ENCODE results near the gene TMEM235.

DNA sequence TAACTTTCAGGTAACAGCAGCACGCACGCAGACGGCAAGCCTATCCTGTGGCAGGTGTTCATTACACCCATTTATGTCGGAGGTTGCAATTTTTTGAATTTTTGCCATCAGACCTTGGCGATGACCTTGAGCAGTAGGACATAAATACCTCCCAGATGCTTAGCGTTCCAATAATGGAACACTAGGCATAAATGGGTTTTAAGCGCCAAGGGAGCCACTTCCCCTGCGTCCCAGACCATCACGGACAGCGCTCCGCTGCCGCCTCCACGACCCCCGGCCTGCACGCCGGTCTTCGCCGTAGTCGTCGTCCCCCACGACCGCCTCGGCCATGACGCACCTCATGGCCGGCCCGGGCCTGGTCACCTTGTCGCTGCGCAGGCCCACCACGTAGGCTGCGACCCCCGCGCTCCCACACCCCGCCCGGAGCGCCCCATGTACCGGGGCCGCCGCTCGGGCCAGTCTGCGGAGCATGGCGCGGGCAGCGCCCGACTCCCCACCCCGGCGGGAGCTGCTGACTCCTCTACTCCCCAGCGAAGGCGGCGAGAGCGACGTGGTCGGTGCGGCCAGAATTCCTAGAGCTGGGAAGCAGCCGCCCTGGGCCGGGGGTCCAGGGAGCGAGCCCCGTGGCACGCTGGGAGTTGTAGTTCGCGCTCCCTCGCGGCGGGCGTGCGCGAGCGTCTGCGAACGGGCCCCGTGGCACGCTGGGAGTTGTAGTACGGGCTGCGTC, 22.7 kb downstream of the TMEM235 start:
- TF ChIP-seq, protein P1, sequence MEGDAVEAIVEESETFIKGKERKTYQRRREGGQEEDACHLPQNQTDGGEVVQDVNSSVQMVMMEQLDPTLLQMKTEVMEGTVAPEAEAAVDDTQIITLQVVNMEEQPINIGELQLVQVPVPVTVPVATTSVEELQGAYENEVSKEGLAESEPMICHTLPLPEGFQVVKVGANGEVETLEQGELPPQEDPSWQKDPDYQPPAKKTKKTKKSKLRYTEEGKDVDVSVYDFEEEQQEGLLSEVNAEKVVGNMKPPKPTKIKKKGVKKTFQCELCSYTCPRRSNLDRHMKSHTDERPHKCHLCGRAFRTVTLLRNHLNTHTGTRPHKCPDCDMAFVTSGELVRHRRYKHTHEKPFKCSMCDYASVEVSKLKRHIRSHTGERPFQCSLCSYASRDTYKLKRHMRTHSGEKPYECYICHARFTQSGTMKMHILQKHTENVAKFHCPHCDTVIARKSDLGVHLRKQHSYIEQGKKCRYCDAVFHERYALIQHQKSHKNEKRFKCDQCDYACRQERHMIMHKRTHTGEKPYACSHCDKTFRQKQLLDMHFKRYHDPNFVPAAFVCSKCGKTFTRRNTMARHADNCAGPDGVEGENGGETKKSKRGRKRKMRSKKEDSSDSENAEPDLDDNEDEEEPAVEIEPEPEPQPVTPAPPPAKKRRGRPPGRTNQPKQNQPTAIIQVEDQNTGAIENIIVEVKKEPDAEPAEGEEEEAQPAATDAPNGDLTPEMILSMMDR (conservative IDR thresholded peaks at IDR 0.05; ENCODE audit: low read depth in 2 of 2) = no peak
- TF ChIP-seq EZH2phosphoT487 (IDR thresholded peaks at IDR 0.05; ENCODE audit: unreplicated experiment) (no peak), EZH2 (IDR thresholded peaks at IDR 0.05; ENCODE audit: low read depth, unreplicated experiment) (no peak), REST (IDR thresholded peaks at IDR 0.05; ENCODE audit: unreplicated experiment) (no peak), POLR2AphosphoS5 (IDR thresholded peaks at IDR 0.05; ENCODE audit: low read depth) (peak; percentile 83), CREB1 (CRISPR knock-in tag; IDR thresholded peaks at IDR 0.05; ENCODE audit: low read depth) (peak; percentile 74; the same call in 1 of the 2 replicates), JUNB (IDR thresholded peaks at IDR 0.05; ENCODE audit: unreplicated experiment) (no peak), ETS1 (IDR thresholded peaks at IDR 0.05) (peak; percentile 99), STAT1 (IDR thresholded peaks at IDR 0.05; ENCODE audit: unreplicated experiment) (no peak), ZNF331 (CRISPR knock-in tag; IDR thresholded peaks at IDR 0.05; ENCODE audit: low read depth) (no peak), ZNF462 (CRISPR knock-in tag; IDR thresholded peaks at IDR 0.05) (no peak), NANOG (IDR thresholded peaks at IDR 0.05; ENCODE audit: borderline replicate concordance) (no peak), ZNF114 (CRISPR knock-in tag; IDR thresholded peaks at IDR 0.05) (no peak)
